ENCODE measurements around the gene CSK.

CSK gene

GRCh38 chr15:74843445-74843828 lies 61.6 kb downstream of the CSK start:
- no peak for DNase-seq (ENCODE audit: low read depth in 2 of 2)

- no peak for DNase-seq (ENCODE audit: low read depth in 2 of 2)
These were observed 62.0 kb downstream of the CSK start for GRCh38 chr15:74843891-74844299.

DNA sequence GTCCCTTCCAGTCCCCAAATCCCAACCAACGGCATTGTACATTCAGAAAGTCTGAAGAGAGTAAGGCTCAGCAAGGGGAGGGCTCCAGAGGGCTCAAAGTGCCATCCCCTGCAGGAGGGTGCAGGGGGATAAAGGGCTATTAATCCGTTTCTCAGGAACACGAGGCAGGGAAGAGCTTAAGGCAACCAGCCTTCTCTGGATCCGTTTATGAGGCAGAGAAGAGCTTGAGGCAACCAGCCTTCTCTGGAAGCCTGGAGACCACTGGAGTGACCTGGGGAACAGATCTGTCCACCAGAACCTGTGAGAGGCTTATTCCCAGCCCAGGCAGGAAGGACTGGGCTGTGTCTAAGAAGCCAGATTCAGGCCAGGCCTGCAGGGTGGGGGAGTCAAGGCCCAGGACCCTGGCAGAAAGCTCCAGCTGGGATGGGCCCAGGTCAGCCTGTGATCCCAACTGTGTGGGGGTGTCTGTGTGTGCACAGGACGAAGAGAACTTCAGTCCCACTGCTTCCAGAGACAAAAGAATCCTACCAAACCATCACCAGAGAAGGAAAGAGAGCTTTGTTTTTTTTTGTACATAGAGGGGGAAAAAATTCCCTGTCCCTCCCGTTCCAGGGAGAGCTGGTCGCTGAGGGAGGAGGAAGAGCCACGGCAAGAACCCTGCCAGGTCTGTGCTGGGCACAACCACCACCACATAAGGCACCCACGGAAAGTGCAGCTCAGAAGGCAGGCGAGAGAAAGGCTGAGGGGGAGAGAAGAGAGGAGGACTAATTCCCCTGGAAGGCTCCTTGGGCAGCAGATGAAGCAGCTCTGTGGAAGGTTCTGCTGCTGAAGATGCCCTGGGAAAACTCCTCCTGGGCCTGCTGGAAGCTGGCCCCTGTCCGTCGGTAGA lies 62.7 kb downstream of the CSK start:
- no peak for DNase-seq (ENCODE audit: low read depth in 2 of 2)

GRCh38 chr15:74845208-74845568 lies 63.3 kb downstream of the CSK start:
- peak; percentile 37 for DNase-seq (ENCODE audit: low read depth in 2 of 2)

DNA sequence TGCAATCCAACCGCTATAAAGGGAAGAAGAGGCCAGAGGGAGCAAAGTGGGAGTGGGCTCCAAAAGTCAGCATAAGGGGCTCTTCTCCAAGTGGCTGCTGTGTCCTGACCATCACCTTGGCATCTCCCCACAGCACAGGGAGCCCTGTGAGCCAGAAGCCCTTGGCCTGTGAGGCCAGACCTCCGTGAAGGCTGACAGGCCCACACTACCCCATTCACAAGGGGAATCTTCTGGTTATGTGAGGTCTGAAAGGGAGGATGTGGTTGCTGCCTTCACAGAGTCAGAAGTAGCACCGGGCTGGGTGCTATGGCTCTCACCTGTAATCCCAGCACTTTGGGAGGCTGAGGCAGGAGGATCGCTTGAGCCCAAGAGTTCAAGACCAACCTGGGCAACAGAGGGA lies 63.7 kb downstream of the CSK start:
- DNase-seq (ENCODE audit: low read depth in 2 of 2), result no peak

DNA sequence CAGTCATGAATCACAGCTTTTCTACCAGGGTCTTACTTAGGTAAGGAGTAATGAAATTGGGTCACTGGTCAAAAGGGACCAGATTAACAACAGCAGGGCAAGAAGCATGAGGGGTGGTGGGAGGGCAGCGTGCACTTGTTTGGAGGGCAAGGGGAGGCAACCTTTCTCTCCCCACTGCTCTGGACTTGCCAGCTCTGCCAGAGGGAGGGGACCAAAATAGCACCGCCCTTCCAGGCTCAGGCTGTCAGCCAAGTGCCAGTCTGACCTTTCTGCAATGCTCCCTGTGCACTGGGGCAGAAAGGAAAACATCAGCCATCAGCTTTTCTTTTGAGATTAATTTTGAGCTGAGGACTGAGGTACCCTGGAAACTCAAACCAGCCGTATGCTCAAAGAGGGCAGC lies 65.6 kb downstream of the CSK start:
- DNase-seq (ENCODE audit: low read depth in 2 of 2), result no peak

GRCh38 chr15:74850393-74850792 lies 68.5 kb downstream of the CSK start:
- no peak for DNase-seq (ENCODE audit: low read depth in 2 of 2)

GRCh38 chr15:74851960-74852359 lies 70.1 kb downstream of the CSK start:
- DNase-seq (ENCODE audit: low read depth in 2 of 2), result no peak
